IMR-90 (cell line): ENCODE measurements around the gene RAB26. TPM values are rescaled to one million over a fixed set of nuclear protein-coding genes. Genes with fewer than 3 reads are reported as not detected.
A peak's percentile ranks its signal among the peaks of the same experiment; 100 is the strongest.

Experiments used
- ATAC-seq: fragments of 200-7000 bp; cut with Tn5 transposase; 2 replicates; pipeline ENCODE4 v1.9.1; 2020; ENCODE audit warnings: low read depth, mild to moderate bottlenecking, moderate library complexity
- BruUV-seq: library from RNA; stranded (reverse); fragments of 400-500 nt; replicated peaks from 2 replicates; lab custom pipeline; 2021; lab: Mats Ljungman, UMichigan
- CTCF ChIA-PET: fragments of 300-600 bp; formaldehyde crosslinking; extraction: SDS; loops from one replicate; lab custom pipeline; 2021; ENCODE audit warnings: antibody characterized with exemption; lab: Yijun Ruan, JAX
- POLR2A ChIA-PET: fragments of 300-600 bp; sonication (Branson Sonifier 250); formaldehyde crosslinking; loops from one replicate; lab custom pipeline; 2022; ENCODE audit warnings: antibody characterized with exemption; ENCODE audit not compliant: unreplicated experiment; lab: Charles Lee
- DNase-seq: peaks from one replicate; pipeline ENCODE4 v3.0.0; 2013
- H2AFZ ChIP-seq: replicated peaks from 2 replicates; pipeline ENCODE3; 2013; ENCODE audit warnings: low read length, mild to moderate bottlenecking; ENCODE audit not compliant: poor library complexity
- H2AK5ac ChIP-seq: 2 replicates; pipeline ENCODE4 v1.6.1; 2013; ENCODE audit warnings: low read depth, low read length, inconsistent platforms
- H2AK9ac ChIP-seq: replicated peaks from 2 replicates; pipeline ENCODE3; 2013; ENCODE audit warnings: mild to moderate bottlenecking, low read depth, low read length, moderate library complexity; ENCODE audit not compliant: poor library complexity
- H2BK120ac ChIP-seq: 2 replicates; pipeline ENCODE4 v1.6.1; 2013; ENCODE audit warnings: low read depth, low read length, inconsistent platforms
- H2BK15ac ChIP-seq: 3 replicates; pipeline ENCODE4 v1.6.1; 2013; ENCODE audit warnings: low read depth, low read length, inconsistent platforms
- H2BK20ac ChIP-seq: 2 replicates; pipeline ENCODE4 v1.6.1; 2013; ENCODE audit warnings: low read depth, mild to moderate bottlenecking, inconsistent platforms, low read length, moderate library complexity
- H2BK5ac ChIP-seq: 2 replicates; pipeline ENCODE4 v1.6.1; 2013; ENCODE audit warnings: mild to moderate bottlenecking, low read depth, low read length, inconsistent platforms; ENCODE audit not compliant: poor library complexity, severe bottlenecking
- H3K14ac ChIP-seq: replicated peaks from 2 replicates; pipeline ENCODE4 v1.6.1; 2013; ENCODE audit warnings: low read depth, low read length, inconsistent platforms
- H3K18ac ChIP-seq: 2 replicates; pipeline ENCODE4 v1.6.1; 2013; ENCODE audit warnings: low read depth, low read length, control low read depth
- H3K23ac ChIP-seq: 2 replicates; pipeline ENCODE4 v1.6.1; 2013; ENCODE audit warnings: low read depth, low read length, inconsistent platforms
- H3K27ac ChIP-seq: 2 replicates; pipeline ENCODE4 v1.5.1; 2013; ENCODE audit warnings: mild to moderate bottlenecking, control low read depth, low read length; ENCODE audit not compliant: insufficient read depth
- H3K27me3 ChIP-seq: 2 replicates; pipeline ENCODE4 v1.6.1; 2013; ENCODE audit warnings: low read length; ENCODE audit not compliant: control insufficient read depth, insufficient read depth
- H3K36me3 ChIP-seq: 2 replicates; pipeline ENCODE4 v1.6.1; 2013; ENCODE audit warnings: low read length, mixed read lengths; ENCODE audit not compliant: control insufficient read depth, insufficient read depth
- H3K4ac ChIP-seq: 2 replicates; pipeline ENCODE4 v1.6.1; 2013; ENCODE audit warnings: low read depth, low read length, inconsistent platforms
- H3K4me1 ChIP-seq: 2 replicates; pipeline ENCODE4 v1.6.1; 2013; ENCODE audit warnings: low read length, mixed read lengths; ENCODE audit not compliant: control insufficient read depth, insufficient read depth
- H3K4me2 ChIP-seq: 2 replicates; pipeline ENCODE4 v1.6.1; 2013; ENCODE audit warnings: low read depth, mild to moderate bottlenecking, control low read depth, low read length, moderate library complexity
- H3K4me3 ChIP-seq: 2 replicates; pipeline ENCODE4 v1.5.1; 2013; ENCODE audit warnings: low read depth, mild to moderate bottlenecking, control low read depth, low read length, moderate library complexity; ENCODE audit not compliant: insufficient read depth
- H3K56ac ChIP-seq: 2 replicates; pipeline ENCODE4 v1.6.1; 2013; ENCODE audit warnings: low read length, inconsistent platforms; ENCODE audit not compliant: insufficient read depth; ENCODE audit errors: extremely low read depth
- H3K79me1 ChIP-seq, 2 experiments: 2 replicates each; pipeline ENCODE4 v1.6.1; 2013; ENCODE audit warnings: low read length in 2 of 2, inconsistent platforms in 1 of 2, low read depth in 1 of 2
- H3K9ac ChIP-seq: 2 replicates; pipeline ENCODE4 v1.6.1; 2013; ENCODE audit warnings: low read depth, low read length, control low read depth
- H3K9me1 ChIP-seq: 2 replicates; pipeline ENCODE4 v1.6.1; 2013; ENCODE audit warnings: low read length, inconsistent platforms; ENCODE audit not compliant: insufficient read depth
- H3K9me3 ChIP-seq: 2 replicates; pipeline ENCODE4 v1.6.1; 2013; ENCODE audit warnings: low read length; ENCODE audit not compliant: control insufficient read depth, insufficient read depth
- H4K20me1 ChIP-seq: 2 replicates; pipeline ENCODE4 v1.6.1; 2013; ENCODE audit warnings: low read length, inconsistent platforms; ENCODE audit not compliant: insufficient read depth
- H4K5ac ChIP-seq: 2 replicates; pipeline ENCODE4 v1.6.1; 2013; ENCODE audit warnings: mild to moderate bottlenecking, low read depth, low read length, control low read depth
- H4K8ac ChIP-seq, 2 experiments: 2 replicates each; pipeline ENCODE4 v1.6.1; 2013; ENCODE audit warnings: low read depth in 2 of 2, low read length in 2 of 2, control low read depth in 1 of 2, inconsistent platforms in 1 of 2
- H4K91ac ChIP-seq: 2 replicates; pipeline ENCODE4 v1.6.1; 2013; ENCODE audit warnings: low read depth, low read length, inconsistent platforms; ENCODE audit not compliant: insufficient read depth
- CTCF ChIP-seq: conservative IDR thresholded peaks from 2 replicates; pipeline ENCODE4 v1.5.1; 2012; ENCODE audit warnings: mild to moderate bottlenecking, low read depth, low read length, improper control_type of control experiment
- FOS ChIP-seq: fragments of 150-350 bp; IDR thresholded peaks from 2 replicates; pipeline ENCODE4 v1.6.1; 2016; ENCODE audit warnings: low read depth, low read length
- POLR2A ChIP-seq: IDR thresholded peaks from 2 replicates; pipeline ENCODE4 v1.6.1; 2012; ENCODE audit warnings: mild to moderate bottlenecking, low read depth, low read length
- RAD21 ChIP-seq: IDR thresholded peaks from 2 replicates; pipeline ENCODE4 v1.6.1; 2012; ENCODE audit warnings: low read length, improper control_type of control experiment
- WGBS, 2 experiments: methylation state at CpG; one replicate each; pipeline versions ENCODE4 v1.1.5 to v1.1.7; 2013; ENCODE audit warnings: missing lambda C conversion rate in 2 of 2; ENCODE audit not compliant: insufficient read length in 1 of 2; ENCODE audit errors: extremely low coverage in 2 of 2; 5-methylcytosine and 5-hydroxymethylcytosine counted together
- dilution Hi-C: fragments of 300-500 bp; cut with HindIII; formaldehyde crosslinking; loops from one replicate; pipeline ENCODE4 v1.14.3; 2018; ENCODE audit warnings: low sequenced_read_pairs; ENCODE audit not compliant: unreplicated experiment
- in situ Hi-C: fragments of 300-500 bp; cut with MboI; formaldehyde crosslinking; loops from 3 replicates; pipeline ENCODE4 v1.14.3; 2019; ENCODE audit warnings: low sequenced_read_pairs, inconsistent platforms, mixed read lengths
- intact Hi-C: fragments of 100-400 bp; cut with micrococcal nuclease; formaldehyde crosslinking; loops from 2 replicates; pipeline ENCODE4 v1.10.0; 2022
- polyA plus RNA-seq, 3 experiments: library from polyadenylated mRNA; depleted of rRNA; stranded (reverse); fragments of >200 nt; gene quantifications; 2 replicates each; pipeline ENCODE4 v1.2.3, GENCODE V29; 2012; ENCODE audit warnings: low replicate concordance in 1 of 3
- total RNA-seq: library from RNA; depleted of rRNA; stranded (reverse); fragments of >200 nt; gene quantifications from 2 replicates; pipeline ENCODE4 v1.2.3, GENCODE V29; 2012

Gene RAB26
- total and polyA plus RNA-seq, 2 of the 4 experiments (the other 2 are of a cell fraction), result 1.1 to 4.5 TPM

- Histone ChIP-seq H4K5ac (no peak overlapping the region), H3K27me3 (no peaks in the 10 kb centered on the region), H3K79me1 (peaks cover 11 to 88% of the 10 kb centered on the region in 2 experiments; a peak in 3 of 4 replicates), H4K91ac (peak overlapping the region; percentile 17), H2BK5ac (peak overlapping the region; percentile 51), H3K9me3 (no peaks in the 10 kb centered on the region), H3K4me1 (peaks cover 48% of the 10 kb centered on the region), H3K23ac (peak overlapping the region; percentile 62), H3K18ac (no peak overlapping the region), H3K14ac (peak overlapping the region; percentile 94), H3K36me3 (peaks cover 30% of the 10 kb centered on the region), H2BK15ac (no peak overlapping the region), H2AFZ (peak overlapping the region; percentile 86), H3K56ac (peak overlapping the region; percentile 85), H3K4me2 (peak overlapping the region; percentile 85), H3K9me1 (peaks cover 14% of the 10 kb centered on the region; the same call in 1 of the 2 replicates), H3K9ac (peak overlapping the region; percentile 82), H3K4ac (peak overlapping the region; percentile 89), H2BK120ac (peak overlapping the region; percentile 47), H2BK20ac (no peak overlapping the region), H2AK5ac (peak overlapping the region; percentile 95), H3K4me3 (peak overlapping the region; percentile 86), H4K8ac (peak overlapping the region in 1 of 2 experiments; percentile 56; a peak in 1 of 4 replicates), H2AK9ac (peak overlapping the region; percentile 97), H4K20me1 (peaks cover 86% of the 10 kb centered on the region), H3K27ac (peak overlapping the region; percentile 85)
- DNase-seq (peak; percentile 76), ATAC-seq (peak; percentile 8)
- CTCF ChIA-PET, result interaction anchor here (0.6 to 1.0 kb wide), 2 partner anchors 16 to 173 kb away, joined by 3 to 5 read pairs; no protein-coding TSS in a partner anchor
- no TSS peak for BruUV-seq
- intact Hi-C loops (no loop called here), dilution Hi-C loops (no loop called here), in situ Hi-C loops (no loop called here)
- no peak for TF ChIP-seq CTCF
- TF ChIP-seq RAD21, result peak; percentile 4; the same call in 1 of the 2 replicates
- no peak for TF ChIP-seq FOS
- peak; percentile 61; the same call in 1 of the 2 replicates for TF ChIP-seq POLR2A
- 6% methylated on average over 13 of the region's 47 CpGs; no CpG with 5 or more reads in 1 of the 2 experiments for WGBS, 2 experiments
- POLR2A ChIA-PET, result interaction anchor here (0.5 to 1.2 kb wide), 8 partner anchors 17 to 355 kb away, joined by 3 to 6 read pairs (median 3); no protein-coding TSS in a partner anchor
Measured at GRCh38 chr16:2155977-2156848, 7.8 kb downstream of the RAB26 start.
